Stimulated activated CD4-positive, alpha-beta T cell treated with anti-CD3 and anti-CD28 coated beads, Interleukin-2, amount 100 ng/mL, for 4 hours (primary cell): ENCODE data around the gene KRT16.
"Not testable (repeated sequence)": the region's sequence is repeated elsewhere in the genome, so short reads cannot be mapped to it uniquely, and the experiment has no call there.

Experiments used
- DNase-seq: peaks from one replicate; pipeline ENCODE4 v3.0.0-alpha.2; 2020; ENCODE audit warnings: low read depth

The KRT16 gene

DNA sequence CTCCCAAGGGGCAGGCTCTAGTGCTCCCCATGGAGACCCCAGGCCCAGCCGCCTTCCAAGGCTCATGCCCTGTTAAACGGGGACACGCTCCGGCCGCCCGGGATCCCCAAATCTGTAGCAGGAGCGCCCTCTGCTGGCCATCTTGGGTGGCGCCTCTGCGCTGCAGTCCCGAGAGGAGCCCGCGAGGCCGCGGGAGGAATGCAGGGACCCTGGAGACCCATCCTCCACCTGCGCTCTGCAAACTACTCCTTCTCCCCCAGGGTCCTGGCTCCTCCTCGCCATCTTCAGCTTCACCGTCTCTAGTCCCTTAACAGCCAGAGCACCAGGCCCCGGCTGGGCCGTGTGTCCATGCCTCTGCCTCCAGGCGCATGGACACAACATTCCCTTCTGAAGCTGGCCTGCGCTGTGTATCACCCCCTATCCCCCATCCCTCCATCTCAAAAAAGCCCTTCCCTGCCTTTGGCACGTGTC, 35.4 kb upstream of the KRT16 start:
- peak; percentile 76 for DNase-seq

DNA sequence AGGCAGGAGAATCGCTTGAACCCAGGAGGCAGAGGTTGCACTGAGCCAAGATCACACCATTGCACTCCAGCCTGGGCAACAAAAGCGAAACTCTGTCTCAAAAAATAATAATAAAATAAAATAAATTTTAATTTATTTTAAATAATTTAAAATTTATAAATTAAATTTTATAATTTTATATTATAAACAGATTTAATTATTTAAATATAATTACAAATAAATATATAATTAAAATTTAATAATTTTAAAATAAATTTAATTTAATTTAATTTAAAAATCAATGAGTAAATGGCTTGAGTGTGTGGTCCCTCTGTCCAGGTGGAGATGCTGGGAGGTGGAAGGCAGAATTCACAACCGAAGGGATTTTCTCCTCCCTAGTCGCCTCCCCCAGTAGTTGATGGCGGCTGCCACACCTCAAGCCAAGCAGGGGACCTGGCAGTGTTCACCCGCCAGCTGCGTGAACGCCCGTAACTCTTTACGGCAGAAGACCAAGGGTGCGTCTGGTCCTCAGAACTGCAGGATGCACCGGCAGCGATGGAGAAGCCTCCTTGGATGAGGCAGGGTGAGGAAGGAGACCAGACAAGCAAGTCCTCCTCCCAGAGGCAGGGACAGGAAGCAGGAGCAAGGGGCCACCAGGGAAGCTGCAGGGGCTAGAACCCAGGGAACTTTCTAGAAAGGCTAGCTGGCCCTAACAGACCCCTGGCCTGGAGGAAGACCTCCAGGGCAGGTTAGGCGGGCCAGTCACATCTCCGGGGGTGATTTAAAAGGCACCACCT, 34.7 kb upstream of the KRT16 start:
- DNase-seq = no peak

DNA sequence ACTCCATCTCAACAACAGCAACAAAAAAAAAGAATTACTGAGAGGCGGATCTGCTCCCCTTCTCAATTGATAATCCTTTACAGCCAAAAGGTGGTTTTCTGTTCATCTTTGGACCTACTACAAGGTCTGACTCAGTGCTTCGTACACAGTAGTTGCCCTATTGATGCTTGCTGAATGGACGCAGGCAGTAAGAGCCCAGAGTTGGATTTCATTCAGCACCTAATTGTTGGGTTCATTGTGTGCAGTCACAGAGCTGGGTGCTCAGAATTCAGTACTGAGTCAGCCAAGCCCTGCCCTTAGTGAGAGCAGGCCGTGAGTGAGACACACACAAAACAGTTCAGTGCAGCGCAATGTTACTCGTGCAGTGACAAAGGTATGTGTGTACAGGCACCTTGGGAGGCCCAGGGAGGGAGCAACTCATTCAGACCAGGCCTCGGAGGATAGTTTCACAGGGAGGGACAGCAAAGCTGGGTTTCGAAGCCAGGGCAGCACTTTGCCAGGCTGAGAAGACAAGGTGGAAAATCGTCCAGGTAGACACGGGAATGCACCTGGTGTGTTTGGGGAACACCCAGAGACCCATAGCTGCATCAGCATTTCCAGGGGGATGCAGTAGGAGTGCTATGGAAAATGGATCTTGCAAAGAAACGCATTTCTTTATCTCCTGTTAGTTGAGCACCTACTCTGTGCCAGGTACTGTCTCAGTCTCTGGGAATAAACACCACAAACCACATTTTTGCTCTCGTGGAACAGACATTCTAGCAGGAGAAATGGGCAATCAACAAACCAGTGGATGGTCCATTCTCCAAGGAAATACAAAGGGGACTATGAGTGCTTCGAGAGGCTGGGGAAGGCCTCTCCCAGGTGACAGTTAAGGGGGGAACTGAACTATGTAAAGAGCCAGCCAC, 29.9 kb upstream of the KRT16 start:
- no peak for DNase-seq

DNA sequence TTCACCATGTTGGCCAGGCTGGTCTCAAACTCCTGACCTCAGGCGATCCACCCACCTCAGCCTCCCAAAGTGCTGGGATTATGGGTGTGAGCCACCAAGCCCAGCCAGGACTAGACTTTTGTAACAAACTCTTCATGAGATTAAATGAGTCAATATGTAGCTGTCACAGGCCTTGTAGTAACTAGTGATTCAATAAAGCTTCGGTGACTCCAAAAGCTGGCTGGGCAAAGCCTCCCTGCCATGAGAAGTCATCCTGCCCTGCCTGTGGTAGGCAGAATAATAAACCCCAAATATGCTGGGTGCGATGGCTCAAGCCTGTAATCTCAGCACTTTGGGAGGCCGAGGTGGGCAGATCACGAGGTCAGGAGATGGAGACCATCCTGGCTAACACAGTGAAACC, 28.0 kb upstream of the KRT16 start:
- not testable (repeated sequence) for DNase-seq

DNA sequence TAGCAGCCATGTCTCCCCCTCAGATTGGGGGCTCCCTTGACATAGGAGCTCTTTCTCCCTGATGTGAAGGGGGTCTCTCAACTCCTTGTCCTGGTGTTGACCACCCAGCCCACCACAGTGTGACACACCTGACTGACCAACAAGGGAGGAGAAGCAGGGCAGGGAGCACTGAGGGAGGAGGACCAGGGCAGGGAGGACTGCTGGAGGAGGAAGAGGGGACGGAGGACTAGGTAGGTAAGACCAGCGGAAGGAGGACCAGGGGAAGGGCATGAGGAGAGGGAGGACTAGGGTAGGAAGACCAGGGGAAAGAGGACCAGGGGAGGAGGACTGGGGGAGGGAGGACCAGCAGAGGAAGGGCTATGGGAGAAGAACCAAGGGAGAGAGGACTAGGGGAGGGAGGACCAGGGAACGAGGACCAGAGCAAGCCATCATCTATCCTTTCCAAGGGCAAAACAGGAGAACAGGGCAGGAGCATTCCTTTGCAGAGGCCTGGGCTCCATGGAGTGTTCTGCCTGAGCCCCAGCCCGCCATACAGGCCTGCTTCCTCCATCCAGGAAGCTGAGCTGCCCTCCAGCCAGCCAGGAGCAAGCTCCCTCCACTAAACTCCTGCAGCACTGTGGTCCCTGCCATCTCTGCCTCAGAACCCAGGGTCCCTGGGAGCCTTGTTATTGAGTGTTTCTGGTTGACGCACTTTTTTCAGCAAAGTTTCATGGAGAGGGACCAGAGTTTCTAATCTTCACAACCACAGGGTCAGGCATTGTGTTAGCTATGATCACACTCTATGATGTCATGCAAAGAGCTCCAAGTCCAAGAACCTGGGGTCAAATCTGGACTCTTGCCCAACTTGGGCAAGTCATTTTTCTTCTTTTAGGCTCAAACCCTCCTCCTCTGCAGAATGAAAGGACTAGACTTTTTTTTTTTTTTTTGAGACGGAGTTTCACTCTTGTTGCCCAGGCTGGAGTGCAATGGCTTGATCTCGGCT, 27.2 kb upstream of the KRT16 start:
- no peak for DNase-seq

DNA sequence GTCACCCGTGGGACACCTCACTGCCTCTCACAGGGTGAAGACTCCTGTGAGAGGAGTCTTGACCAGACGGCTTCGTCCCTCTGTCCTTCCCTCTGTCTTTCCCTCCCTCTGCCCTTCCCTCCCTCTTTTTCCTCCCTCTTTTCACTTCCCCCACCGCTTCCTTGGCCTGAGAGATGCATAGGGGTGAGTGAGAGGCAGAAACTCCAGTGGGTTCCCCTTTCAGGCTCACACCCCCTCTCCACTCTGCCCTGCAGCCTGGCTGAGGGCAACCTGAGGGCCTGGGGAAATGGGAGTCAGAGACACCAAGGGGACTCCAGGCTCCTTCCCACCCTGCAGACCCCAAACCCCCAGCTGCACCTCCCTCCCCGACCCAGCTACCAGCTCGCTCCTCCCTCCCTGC, 26.4 kb upstream of the KRT16 start:
- no peak for DNase-seq

DNA sequence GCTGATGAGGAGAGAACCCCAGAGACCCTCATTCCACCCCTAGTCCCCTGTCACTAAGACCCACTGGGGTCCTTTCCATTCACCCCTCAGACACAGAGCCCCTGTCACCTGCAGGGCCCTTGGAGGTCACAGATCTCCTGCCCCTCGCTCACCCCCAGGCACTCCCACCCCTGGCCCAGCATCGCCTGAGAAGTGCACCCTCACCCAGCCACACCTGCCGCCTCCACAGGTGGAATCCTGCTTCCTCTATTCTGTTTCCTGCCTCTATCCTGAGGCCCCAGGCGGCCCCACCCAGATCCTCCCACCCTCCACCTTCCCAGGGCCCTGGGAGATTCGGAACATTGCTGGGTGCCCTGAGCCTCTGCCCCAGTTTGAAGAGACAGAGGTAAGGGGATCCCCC, 25.6 kb upstream of the KRT16 start:
- DNase-seq = no peak

DNA sequence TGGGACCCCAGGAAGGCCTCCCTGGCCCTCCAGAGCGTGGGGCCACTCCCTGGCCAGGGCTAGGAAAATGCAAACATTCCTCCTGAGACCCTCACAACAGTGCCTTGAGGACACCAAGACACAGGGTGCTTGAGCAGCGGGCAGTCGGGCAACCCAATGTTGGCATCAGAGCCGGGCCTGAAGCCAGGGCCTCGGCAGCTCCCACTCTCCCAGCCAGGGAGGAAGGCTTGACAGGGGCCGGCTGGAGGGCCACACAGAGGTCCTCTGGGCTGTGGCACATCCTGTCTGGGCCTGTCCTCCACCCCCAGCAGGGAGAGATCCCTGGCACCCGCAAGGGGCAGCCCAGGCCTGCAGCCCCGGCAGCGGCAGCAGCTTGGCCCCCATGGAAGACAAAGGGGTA, 24.1 kb upstream of the KRT16 start:
- no peak for DNase-seq

DNA sequence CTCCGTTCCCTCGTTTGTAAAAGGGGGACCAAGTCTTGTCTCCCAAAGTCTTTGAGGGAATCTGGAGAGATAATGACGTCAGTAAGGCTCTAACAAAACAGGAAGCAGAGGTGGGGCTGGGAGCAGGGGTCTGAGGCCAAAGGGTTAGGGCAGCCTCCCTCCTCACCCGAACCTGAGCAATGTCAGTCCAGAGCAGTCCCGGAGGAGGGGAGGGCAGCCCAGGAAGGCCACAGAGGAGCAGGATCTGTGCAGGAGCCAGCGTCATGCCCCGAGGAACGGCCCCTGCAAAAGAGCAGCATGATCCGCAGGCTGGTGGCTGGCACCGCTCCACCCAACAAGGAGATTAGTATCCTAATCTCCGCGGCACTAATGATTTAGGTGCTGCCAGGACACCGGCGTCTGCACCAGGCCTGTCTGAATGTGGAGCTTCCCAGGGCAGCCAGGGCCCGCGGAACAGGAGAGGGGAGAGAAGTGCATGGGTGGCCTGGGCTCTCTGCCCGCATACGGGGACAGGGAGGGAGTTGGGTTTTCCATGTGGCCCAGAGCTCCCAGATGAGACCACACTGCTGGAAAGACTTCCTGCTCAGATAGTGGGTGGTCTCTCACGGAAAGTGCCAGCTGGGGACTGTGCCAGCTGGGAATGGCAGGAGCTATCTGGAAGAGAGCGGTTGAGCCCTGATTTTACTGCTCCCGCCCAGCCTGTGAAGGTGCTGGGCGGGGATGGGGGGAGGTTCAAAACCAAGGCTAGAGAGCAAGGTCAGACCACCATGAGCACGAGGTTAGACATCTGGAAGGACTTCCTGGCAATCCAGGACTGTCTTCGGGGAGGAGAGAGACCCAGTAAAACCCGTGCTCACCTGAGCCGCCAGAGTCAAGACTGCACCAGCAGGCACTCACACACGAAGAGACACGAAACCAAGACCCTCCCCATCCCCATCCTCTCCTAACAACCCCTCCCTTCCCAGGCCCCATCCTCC, 22.8 kb upstream of the KRT16 start:
- DNase-seq = no peak

DNA sequence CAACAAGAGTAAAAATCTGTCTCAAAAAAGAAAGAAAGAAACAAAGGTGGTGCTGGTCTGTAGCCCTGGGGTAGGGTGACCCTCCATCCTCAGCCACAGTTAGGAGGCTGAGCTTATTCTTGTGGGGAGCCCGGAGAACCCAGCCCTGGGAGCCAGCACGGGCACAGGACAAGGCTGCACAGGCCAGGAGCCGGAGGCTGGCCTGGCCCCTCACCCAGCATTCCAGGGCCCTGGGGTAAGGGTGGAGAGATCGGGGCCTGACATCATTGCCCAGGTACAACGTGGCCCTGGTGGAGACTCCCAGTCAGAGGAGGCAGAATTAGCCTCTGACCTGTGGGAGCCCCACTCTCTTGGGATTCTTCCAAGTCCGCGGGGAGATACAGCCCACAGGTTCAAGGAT, 22.1 kb upstream of the KRT16 start:
- DNase-seq = no peak

DNA sequence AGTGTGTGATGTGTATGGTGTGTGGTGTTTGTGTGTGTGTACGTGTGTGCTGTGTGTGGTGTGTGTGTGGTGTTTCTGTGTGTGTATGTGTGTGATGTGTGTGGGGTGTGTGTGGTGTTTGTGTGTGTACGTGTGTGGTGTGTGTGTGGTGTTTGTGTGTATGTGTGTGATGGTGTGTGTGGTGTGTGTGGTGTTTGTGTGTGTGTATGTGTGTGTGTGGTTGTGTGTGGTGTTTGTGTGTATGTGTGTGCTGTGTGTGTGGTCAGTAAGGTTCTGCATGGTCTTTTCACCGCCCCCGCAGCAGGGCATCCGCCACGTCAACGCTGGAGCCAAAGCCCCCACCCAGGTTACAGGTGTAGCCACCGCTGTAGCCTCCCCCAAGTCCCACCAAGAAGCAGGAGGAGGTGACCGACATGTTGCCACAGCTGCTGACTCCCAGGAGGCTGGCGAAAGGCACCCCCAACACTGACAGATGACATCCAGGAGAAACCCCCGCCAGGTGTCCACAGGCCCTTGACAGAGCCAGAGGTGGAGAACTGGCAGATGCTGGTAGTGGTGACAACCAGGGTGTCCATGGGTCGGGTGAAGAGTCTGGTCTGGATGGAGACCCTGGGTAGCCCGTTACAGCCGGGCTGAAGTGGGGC, 21.1 kb upstream of the KRT16 start:
- DNase-seq = no peak

DNA sequence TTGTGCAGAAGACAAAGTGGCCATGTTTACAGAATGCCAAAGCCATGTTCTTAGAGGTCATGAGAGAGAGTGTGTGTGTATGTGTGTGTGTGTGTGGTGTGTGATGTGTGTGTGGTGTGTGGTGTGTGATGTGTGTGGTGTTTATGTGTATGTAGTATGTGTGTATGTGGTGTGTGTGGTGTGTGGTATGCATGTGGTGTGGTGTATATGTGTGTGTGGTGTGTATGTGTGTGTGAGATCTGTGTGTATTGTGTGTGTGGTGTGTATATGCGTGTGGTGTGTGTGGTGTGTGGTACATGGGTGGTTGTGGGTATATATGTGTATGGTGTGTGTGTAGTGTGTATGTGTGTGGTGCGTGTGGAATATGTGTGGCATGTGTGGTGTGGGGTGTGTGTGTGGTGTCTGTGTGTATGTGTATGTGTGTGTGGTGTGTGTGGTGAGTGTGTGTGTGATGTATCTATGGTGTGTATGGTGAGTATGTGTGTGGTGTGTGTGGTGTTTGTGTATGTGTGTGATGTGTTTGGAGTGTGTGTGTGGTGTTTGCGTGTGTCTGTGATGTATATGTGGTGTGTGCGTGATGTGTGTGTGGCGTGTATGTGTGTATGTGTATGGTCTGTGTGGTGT, 20.0 kb upstream of the KRT16 start:
- DNase-seq = no peak

DNA sequence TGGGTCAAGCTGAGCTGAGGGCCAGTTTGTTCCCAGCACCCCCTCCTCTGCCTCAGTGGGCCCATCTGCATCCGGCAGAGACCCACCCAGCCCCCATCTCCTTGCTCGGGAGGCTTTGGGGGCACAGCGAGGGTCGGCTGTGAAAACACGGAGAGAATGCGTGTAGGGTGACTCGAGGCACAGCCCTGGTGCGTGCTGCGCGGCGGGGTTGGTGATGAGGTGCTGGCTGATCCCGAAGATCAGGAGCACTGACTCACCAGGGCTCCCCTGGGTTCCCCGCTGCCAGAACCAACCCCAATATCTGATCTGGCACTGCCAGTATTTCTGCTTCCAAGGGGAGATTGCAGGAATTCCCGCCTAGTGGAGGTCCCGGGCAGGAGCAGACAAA, 19.3 kb upstream of the KRT16 start:
- no peak for DNase-seq

DNA sequence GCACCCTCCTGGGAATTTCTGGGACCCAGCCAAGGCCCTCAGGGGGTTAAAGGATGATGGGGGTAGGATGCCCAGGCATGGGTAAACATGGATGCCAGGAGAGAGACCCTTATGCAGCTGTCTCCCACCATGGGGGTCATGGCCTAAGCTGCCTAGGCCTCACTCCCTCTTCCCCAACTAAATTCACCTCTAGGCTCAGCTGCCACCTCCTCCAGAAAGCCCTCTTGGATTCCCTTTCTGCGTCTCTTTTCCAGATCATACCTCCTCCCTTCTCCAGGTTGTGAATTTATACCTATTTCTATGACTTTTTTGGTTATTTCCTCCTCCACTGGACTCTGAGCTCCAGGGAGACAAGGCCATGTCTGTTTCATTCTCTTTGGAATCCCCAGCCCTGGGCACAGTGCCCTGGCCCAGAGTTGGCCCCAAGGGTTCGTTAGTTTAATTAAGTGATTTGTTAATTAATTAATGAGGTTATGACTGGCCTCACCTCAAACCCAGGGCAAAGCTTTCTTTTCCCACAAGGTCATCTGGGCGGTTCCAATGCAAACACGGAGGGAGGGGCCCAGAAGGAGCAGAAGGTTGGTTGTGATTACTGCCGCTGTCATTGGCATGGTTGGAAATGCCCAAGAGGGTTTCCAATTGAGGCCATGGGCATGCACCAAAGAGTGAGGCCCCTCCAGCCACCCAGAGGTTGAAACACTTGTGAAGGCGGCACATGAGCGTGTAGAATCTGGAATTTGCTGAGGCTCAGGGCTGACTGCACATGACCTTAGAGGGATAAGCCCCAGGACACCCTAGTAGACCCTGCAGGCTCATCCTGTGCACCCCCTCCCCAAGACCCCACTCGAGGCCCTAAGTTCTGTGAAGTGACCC, 18.7 kb upstream of the KRT16 start:
- DNase-seq = no peak

DNA sequence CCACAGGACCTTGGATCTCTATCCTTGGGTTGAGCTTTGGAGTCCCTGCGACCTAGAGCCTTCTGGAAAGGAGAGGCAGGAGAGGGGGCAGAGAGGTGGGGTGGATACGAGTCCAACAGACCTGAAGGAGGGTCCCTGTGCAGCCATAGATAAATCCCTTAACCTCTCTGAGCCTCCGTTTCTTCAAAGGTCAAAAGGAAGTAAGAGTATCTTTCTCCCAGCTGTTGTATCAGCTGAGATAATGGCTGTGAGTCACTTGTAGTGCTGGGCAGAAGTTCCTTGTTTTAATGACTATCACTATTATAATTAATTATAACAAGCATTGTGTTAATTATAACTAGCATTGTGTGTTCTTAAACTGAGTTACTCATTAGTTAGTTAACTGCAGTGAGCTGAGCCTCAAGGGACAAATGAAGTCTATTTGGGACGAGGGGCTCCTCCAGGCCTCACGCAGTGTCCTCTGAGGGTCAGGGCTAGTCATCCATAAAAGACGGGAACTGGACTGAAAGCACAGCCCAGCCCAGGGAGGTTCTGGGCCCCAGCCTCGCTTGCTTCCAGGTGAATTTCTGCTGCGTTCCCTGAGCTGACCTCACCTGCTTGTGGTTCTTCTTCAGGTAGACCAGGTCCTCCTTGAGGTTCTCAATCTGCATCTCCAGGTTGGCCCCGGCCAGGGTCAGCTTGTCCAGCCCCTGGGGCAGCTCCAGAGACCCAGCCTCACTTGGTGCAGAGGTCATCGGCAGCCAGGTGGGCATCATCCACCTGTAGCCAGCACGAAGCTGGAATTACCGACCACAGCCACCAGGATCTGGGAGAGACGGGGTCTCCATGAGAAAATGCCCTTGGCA, 17.5 kb upstream of the KRT16 start:
- DNase-seq = no peak

DNA sequence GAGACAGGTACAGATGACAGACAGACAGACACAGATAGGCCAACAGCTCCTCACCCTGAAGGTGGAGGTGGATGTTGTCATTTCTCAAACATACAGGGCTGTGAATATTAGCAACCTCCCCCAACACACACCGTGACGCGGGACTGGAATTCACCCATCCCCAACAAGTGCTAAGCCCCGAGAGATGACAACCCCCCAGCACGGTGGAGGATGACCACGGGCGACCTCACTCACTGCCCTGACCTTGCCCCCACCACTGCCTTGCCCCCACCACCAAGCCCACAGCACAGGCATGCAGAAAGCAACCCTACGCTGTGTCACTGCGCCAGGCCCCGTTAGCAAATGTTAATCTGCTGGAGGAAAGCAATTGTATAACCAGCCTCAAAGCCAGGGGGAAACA, 16.7 kb upstream of the KRT16 start:
- no peak for DNase-seq

DNA sequence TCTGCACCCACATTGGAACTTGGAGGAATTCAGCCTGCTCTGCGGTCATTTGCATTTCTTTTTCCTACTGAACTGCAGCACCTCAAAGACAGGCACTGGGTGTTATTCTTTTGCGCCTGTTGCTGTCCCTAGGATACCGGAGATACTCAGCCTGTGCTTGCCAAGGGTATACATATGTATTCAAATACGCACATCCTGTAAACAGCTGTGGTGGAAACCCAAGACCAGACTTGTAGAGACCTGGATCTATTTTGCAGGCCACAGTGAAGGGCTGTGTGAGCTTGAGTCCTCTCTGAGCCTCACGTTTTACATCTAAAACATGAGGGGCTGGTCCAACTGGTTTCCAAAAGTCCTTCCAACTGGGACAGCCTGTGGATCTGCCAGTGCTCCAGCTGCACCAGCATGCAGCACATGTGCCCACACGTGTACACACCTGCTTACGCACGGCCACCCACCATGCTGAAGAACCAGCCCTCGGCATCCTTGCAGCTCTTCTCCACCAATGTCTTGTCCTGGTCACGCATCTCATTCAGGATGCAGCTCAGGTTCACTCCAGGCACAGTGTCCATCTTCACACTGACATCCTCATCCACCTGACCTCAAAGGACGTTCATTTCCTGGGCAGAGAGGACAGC, 16.2 kb upstream of the KRT16 start:
- not testable (repeated sequence) for DNase-seq

DNA sequence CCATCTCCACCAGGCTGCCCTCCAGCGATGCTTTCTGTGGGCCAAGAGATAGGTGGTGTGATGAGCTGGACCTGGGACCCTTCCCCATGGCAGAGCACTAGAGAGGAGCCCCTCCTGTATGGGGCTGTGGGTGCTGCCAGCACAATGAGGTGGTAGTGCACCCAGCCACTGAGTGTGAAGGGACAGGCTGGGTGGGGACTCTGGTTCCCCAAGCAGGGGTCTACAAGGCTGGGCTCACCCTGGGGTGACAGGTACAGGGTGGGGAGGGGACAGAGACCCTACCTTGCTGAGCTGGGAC, 15.5 kb upstream of the KRT16 start:
- not testable (repeated sequence) for DNase-seq
